ENCODE results near the gene TYW1.
"Not testable (repeated sequence)": the region's sequence is repeated elsewhere in the genome, so short reads cannot be mapped to it uniquely, and the experiment has no call there.

DNA sequence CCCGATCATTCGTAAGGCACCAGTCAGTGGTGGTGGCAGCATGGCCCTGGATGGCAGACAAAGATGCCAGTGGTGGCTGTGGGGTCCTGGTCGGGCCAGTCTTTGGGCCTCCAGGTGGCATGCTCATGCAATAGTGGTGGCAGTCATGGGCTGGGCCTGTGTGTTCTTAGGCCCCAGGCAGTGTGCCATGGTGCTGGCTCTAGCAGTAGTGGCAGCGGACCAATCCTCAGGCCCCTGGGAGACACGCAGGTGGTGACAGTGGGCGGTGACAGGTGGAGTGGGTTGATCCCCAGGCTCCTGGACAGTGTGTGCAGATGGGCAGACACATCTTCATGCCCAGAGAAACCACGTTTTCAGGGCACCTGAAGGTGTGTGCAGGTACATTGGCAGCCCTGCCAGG, 159.4 kb downstream of the TYW1 start:
- TF ChIP-seq CTCF, POLR2A (IDR thresholded peaks at IDR 0.05): not testable (repeated sequence)
